IMR-90 (cell line): Measurements from ENCODE around the gene TAGLN. TPM values are rescaled to one million over a fixed set of nuclear protein-coding genes. Genes with fewer than 3 reads are reported as not detected.
A peak's percentile ranks its signal among the peaks of the same experiment; 100 is the strongest.

Experiments used
- ATAC-seq: fragments of 200-7000 bp; cut with Tn5 transposase; 2 replicates; pipeline ENCODE4 v1.9.1; 2020; ENCODE audit warnings: low read depth, mild to moderate bottlenecking, moderate library complexity
- BruUV-seq: library from RNA; stranded (reverse); fragments of 400-500 nt; replicated peaks from 2 replicates; lab custom pipeline; 2021; lab: Mats Ljungman, UMichigan
- CTCF ChIA-PET: fragments of 300-600 bp; formaldehyde crosslinking; extraction: SDS; loops from one replicate; lab custom pipeline; 2021; ENCODE audit warnings: antibody characterized with exemption; lab: Yijun Ruan, JAX
- POLR2A ChIA-PET: fragments of 300-600 bp; sonication (Branson Sonifier 250); formaldehyde crosslinking; loops from one replicate; lab custom pipeline; 2022; ENCODE audit warnings: antibody characterized with exemption; ENCODE audit not compliant: unreplicated experiment; lab: Charles Lee
- DNase-seq: peaks from one replicate; pipeline ENCODE4 v3.0.0; 2013
- H2AFZ ChIP-seq: replicated peaks from 2 replicates; pipeline ENCODE3; 2013; ENCODE audit warnings: low read length, mild to moderate bottlenecking; ENCODE audit not compliant: poor library complexity
- H2AK5ac ChIP-seq: 2 replicates; pipeline ENCODE4 v1.6.1; 2013; ENCODE audit warnings: low read depth, low read length, inconsistent platforms
- H2AK9ac ChIP-seq: replicated peaks from 2 replicates; pipeline ENCODE3; 2013; ENCODE audit warnings: mild to moderate bottlenecking, low read depth, low read length, moderate library complexity; ENCODE audit not compliant: poor library complexity
- H2BK120ac ChIP-seq: 2 replicates; pipeline ENCODE4 v1.6.1; 2013; ENCODE audit warnings: low read depth, low read length, inconsistent platforms
- H2BK15ac ChIP-seq: 3 replicates; pipeline ENCODE4 v1.6.1; 2013; ENCODE audit warnings: low read depth, low read length, inconsistent platforms
- H2BK20ac ChIP-seq: 2 replicates; pipeline ENCODE4 v1.6.1; 2013; ENCODE audit warnings: low read depth, mild to moderate bottlenecking, inconsistent platforms, low read length, moderate library complexity
- H2BK5ac ChIP-seq: 2 replicates; pipeline ENCODE4 v1.6.1; 2013; ENCODE audit warnings: mild to moderate bottlenecking, low read depth, low read length, inconsistent platforms; ENCODE audit not compliant: poor library complexity, severe bottlenecking
- H3K14ac ChIP-seq: replicated peaks from 2 replicates; pipeline ENCODE4 v1.6.1; 2013; ENCODE audit warnings: low read depth, low read length, inconsistent platforms
- H3K18ac ChIP-seq: 2 replicates; pipeline ENCODE4 v1.6.1; 2013; ENCODE audit warnings: low read depth, low read length, control low read depth
- H3K23ac ChIP-seq: 2 replicates; pipeline ENCODE4 v1.6.1; 2013; ENCODE audit warnings: low read depth, low read length, inconsistent platforms
- H3K27ac ChIP-seq: 2 replicates; pipeline ENCODE4 v1.5.1; 2013; ENCODE audit warnings: mild to moderate bottlenecking, control low read depth, low read length; ENCODE audit not compliant: insufficient read depth
- H3K27me3 ChIP-seq: 2 replicates; pipeline ENCODE4 v1.6.1; 2013; ENCODE audit warnings: low read length; ENCODE audit not compliant: control insufficient read depth, insufficient read depth
- H3K36me3 ChIP-seq: 2 replicates; pipeline ENCODE4 v1.6.1; 2013; ENCODE audit warnings: low read length, mixed read lengths; ENCODE audit not compliant: control insufficient read depth, insufficient read depth
- H3K4ac ChIP-seq: 2 replicates; pipeline ENCODE4 v1.6.1; 2013; ENCODE audit warnings: low read depth, low read length, inconsistent platforms
- H3K4me1 ChIP-seq: 2 replicates; pipeline ENCODE4 v1.6.1; 2013; ENCODE audit warnings: low read length, mixed read lengths; ENCODE audit not compliant: control insufficient read depth, insufficient read depth
- H3K4me2 ChIP-seq: 2 replicates; pipeline ENCODE4 v1.6.1; 2013; ENCODE audit warnings: low read depth, mild to moderate bottlenecking, control low read depth, low read length, moderate library complexity
- H3K4me3 ChIP-seq: 2 replicates; pipeline ENCODE4 v1.5.1; 2013; ENCODE audit warnings: low read depth, mild to moderate bottlenecking, control low read depth, low read length, moderate library complexity; ENCODE audit not compliant: insufficient read depth
- H3K56ac ChIP-seq: 2 replicates; pipeline ENCODE4 v1.6.1; 2013; ENCODE audit warnings: low read length, inconsistent platforms; ENCODE audit not compliant: insufficient read depth; ENCODE audit errors: extremely low read depth
- H3K79me1 ChIP-seq, 2 experiments: 2 replicates each; pipeline ENCODE4 v1.6.1; 2013; ENCODE audit warnings: low read length in 2 of 2, inconsistent platforms in 1 of 2, low read depth in 1 of 2
- H3K9ac ChIP-seq: 2 replicates; pipeline ENCODE4 v1.6.1; 2013; ENCODE audit warnings: low read depth, low read length, control low read depth
- H3K9me1 ChIP-seq: 2 replicates; pipeline ENCODE4 v1.6.1; 2013; ENCODE audit warnings: low read length, inconsistent platforms; ENCODE audit not compliant: insufficient read depth
- H3K9me3 ChIP-seq: 2 replicates; pipeline ENCODE4 v1.6.1; 2013; ENCODE audit warnings: low read length; ENCODE audit not compliant: control insufficient read depth, insufficient read depth
- H4K20me1 ChIP-seq: 2 replicates; pipeline ENCODE4 v1.6.1; 2013; ENCODE audit warnings: low read length, inconsistent platforms; ENCODE audit not compliant: insufficient read depth
- H4K5ac ChIP-seq: 2 replicates; pipeline ENCODE4 v1.6.1; 2013; ENCODE audit warnings: mild to moderate bottlenecking, low read depth, low read length, control low read depth
- H4K8ac ChIP-seq, 2 experiments: 2 replicates each; pipeline ENCODE4 v1.6.1; 2013; ENCODE audit warnings: low read depth in 2 of 2, low read length in 2 of 2, control low read depth in 1 of 2, inconsistent platforms in 1 of 2
- H4K91ac ChIP-seq: 2 replicates; pipeline ENCODE4 v1.6.1; 2013; ENCODE audit warnings: low read depth, low read length, inconsistent platforms; ENCODE audit not compliant: insufficient read depth
- CHD1 ChIP-seq: IDR thresholded peaks from 2 replicates; pipeline ENCODE4 v1.6.1; 2012; ENCODE audit warnings: low read depth, low read length, improper control_type of control experiment
- CTCF ChIP-seq: conservative IDR thresholded peaks from 2 replicates; pipeline ENCODE4 v1.5.1; 2012; ENCODE audit warnings: mild to moderate bottlenecking, low read depth, low read length, improper control_type of control experiment
- ELK1 ChIP-seq: fragments of 150-350 bp; IDR thresholded peaks from 2 replicates; pipeline ENCODE4 v1.6.1; 2016; ENCODE audit warnings: low read depth, mild to moderate bottlenecking, low read length, moderate library complexity, borderline replicate concordance
- FOS ChIP-seq: fragments of 150-350 bp; IDR thresholded peaks from 2 replicates; pipeline ENCODE4 v1.6.1; 2016; ENCODE audit warnings: low read depth, low read length
- MAFK ChIP-seq: IDR thresholded peaks from 2 replicates; pipeline ENCODE4 v1.6.1; 2012; ENCODE audit warnings: low read depth, low read length, improper control_type of control experiment
- MAZ ChIP-seq: IDR thresholded peaks from 2 replicates; pipeline ENCODE4 v1.6.1; 2012; ENCODE audit warnings: low read depth, mild to moderate bottlenecking, low read length, improper control_type of control experiment, moderate library complexity, borderline replicate concordance
- MXI1 ChIP-seq: IDR thresholded peaks from 2 replicates; pipeline ENCODE4 v1.6.1; 2012; ENCODE audit warnings: low read depth, mild to moderate bottlenecking, low read length, moderate library complexity, borderline replicate concordance
- NFE2L2 ChIP-seq: fragments of 150-350 bp; IDR thresholded peaks from 2 replicates; pipeline ENCODE4 v1.6.1; 2016; ENCODE audit warnings: low read depth, mild to moderate bottlenecking, low read length
- POLR2A ChIP-seq: IDR thresholded peaks from 2 replicates; pipeline ENCODE4 v1.6.1; 2012; ENCODE audit warnings: mild to moderate bottlenecking, low read depth, low read length
- RAD21 ChIP-seq: IDR thresholded peaks from 2 replicates; pipeline ENCODE4 v1.6.1; 2012; ENCODE audit warnings: low read length, improper control_type of control experiment
- RCOR1 ChIP-seq: IDR thresholded peaks from 2 replicates; pipeline ENCODE4 v1.6.1; 2012; ENCODE audit warnings: mild to moderate bottlenecking, low read length, improper control_type of control experiment; ENCODE audit not compliant: insufficient replicate concordance
- RFX5 ChIP-seq: IDR thresholded peaks from 2 replicates; pipeline ENCODE4 v1.8.0; 2012; ENCODE audit warnings: low read depth, mild to moderate bottlenecking, low read length, moderate library complexity
- SMC3 ChIP-seq: fragments of 150-350 bp; IDR thresholded peaks from 2 replicates; pipeline ENCODE4 v1.6.1; 2016; ENCODE audit warnings: low read depth, mild to moderate bottlenecking, antibody characterized with exemption, low read length, moderate library complexity
- USF2 ChIP-seq: fragments of 150-350 bp; IDR thresholded peaks from 2 replicates; pipeline ENCODE4 v1.6.1; 2017; ENCODE audit warnings: mild to moderate bottlenecking, antibody characterized with exemption, low read length, low read depth
- WGBS, 2 experiments: methylation state at CpG; one replicate each; pipeline versions ENCODE4 v1.1.5 to v1.1.7; 2013; ENCODE audit warnings: missing lambda C conversion rate in 2 of 2; ENCODE audit not compliant: insufficient read length in 1 of 2; ENCODE audit errors: extremely low coverage in 2 of 2; 5-methylcytosine and 5-hydroxymethylcytosine counted together
- dilution Hi-C: fragments of 300-500 bp; cut with HindIII; formaldehyde crosslinking; loops from one replicate; pipeline ENCODE4 v1.14.3; 2018; ENCODE audit warnings: low sequenced_read_pairs; ENCODE audit not compliant: unreplicated experiment
- in situ Hi-C: fragments of 300-500 bp; cut with MboI; formaldehyde crosslinking; loops from 3 replicates; pipeline ENCODE4 v1.14.3; 2019; ENCODE audit warnings: low sequenced_read_pairs, inconsistent platforms, mixed read lengths
- intact Hi-C: fragments of 100-400 bp; cut with micrococcal nuclease; formaldehyde crosslinking; loops from 2 replicates; pipeline ENCODE4 v1.10.0; 2022
- polyA plus RNA-seq, 3 experiments: library from polyadenylated mRNA; depleted of rRNA; stranded (reverse); fragments of >200 nt; gene quantifications; 2 replicates each; pipeline ENCODE4 v1.2.3, GENCODE V29; 2012; ENCODE audit warnings: low replicate concordance in 1 of 3
- total RNA-seq: library from RNA; depleted of rRNA; stranded (reverse); fragments of >200 nt; gene quantifications from 2 replicates; pipeline ENCODE4 v1.2.3, GENCODE V29; 2012

The TAGLN gene
- total and polyA plus RNA-seq, 2 of the 4 experiments (the other 2 are of a cell fraction), result 2,558 to 3,760 TPM

DNA sequence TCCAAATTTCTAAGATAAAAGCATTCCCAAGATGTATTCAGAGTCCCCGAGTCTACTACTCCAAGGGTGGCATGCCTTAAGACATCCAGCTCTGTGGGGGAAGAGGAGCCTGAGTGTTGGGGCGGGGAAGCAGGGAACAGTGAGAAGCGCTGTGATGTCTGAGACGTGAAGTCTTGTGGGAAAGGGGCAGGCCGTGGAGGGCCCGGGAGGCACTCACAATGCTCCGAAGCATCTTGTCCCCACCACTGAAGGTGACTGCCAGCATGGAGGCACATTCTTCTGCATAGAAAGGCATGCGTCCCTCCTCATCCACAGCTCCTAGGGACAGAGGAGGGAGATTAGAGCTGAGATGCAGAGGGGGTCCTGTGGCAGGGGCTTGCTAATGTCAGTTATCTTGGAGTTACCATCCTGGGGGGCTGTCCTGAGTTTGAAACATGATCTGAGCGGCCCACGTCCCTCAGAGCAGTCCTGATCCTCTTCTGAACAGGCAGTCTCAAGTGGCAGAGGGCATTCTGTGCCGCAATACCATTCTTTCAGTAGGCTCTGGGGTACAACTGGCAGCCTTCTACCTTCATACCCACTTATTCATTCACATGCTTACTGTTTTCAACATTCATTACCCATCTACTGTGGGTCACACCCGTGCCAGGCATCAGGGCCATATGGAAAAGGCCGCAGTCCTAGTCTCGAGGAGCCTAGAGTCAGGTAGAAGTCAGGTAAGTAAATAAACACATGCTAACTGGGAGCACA is 24.0 kb downstream of the TAGLN start:
- in situ Hi-C loops, result loop anchor here (10.0 kb wide), 1 partner anchor 348 kb away; no protein-coding TSS in a partner anchor
- intact Hi-C loops, result loop anchor here (10.0 kb wide), 1 partner anchor 368 kb away; no protein-coding TSS in a partner anchor
- TF ChIP-seq RAD21, result no peak
- TF ChIP-seq CTCF, result no peak
- no peak for TF ChIP-seq POLR2A
- no peak for TF ChIP-seq FOS
- no peak for TF ChIP-seq MXI1
- no peak for TF ChIP-seq RFX5
- TF ChIP-seq SMC3, result no peak
- no peak for TF ChIP-seq USF2
- TF ChIP-seq RCOR1, result no peak
- no peak for TF ChIP-seq CHD1
- TF ChIP-seq NFE2L2, result no peak
- TF ChIP-seq MAFK, result no peak
- no peak for TF ChIP-seq ELK1
- no peak for TF ChIP-seq MAZ

More for the DNA sequence above, 24.0 kb downstream of the TAGLN start:
- no peak overlapping the region for H4K91ac ChIP-seq
- ChIA-PET CTCF (no interaction called here), POLR2A (interaction anchor here (1.6 kb wide), 1 partner anchor 20 kb away, joined by 6 read pairs; no protein-coding TSS in a partner anchor)
- H3K23ac ChIP-seq, result no peak overlapping the region
- no peak overlapping the region for H3K18ac ChIP-seq
- no peaks in the 10 kb centered on the region for H3K9me3 ChIP-seq
- ATAC-seq (no peak), DNase-seq (no peak)
- H2BK120ac ChIP-seq, result no peak overlapping the region
- no peak overlapping the region for H2BK15ac ChIP-seq
- no peak overlapping the region for H2BK20ac ChIP-seq
- H4K20me1 ChIP-seq, result no peaks in the 10 kb centered on the region
- 96% methylated on average over 7 of the region's 14 CpGs; no CpG with 5 or more reads in 1 of the 2 experiments for WGBS, 2 experiments
- no peak overlapping the region for H3K9ac ChIP-seq
- no peak overlapping the region for H3K14ac ChIP-seq
- no peak overlapping the region for H3K56ac ChIP-seq
- peaks cover 54% of the 10 kb centered on the region for H3K36me3 ChIP-seq
- no peak overlapping the region for H4K5ac ChIP-seq
- BruUV-seq, result no TSS peak
- no peak overlapping the region for H2AK9ac ChIP-seq
- H3K4me3 ChIP-seq, result no peak overlapping the region
- peaks cover 21% of the 10 kb centered on the region for H3K9me1 ChIP-seq
- H3K27ac ChIP-seq, result peak overlapping the region; percentile 13; the same call in 1 of the 2 replicates
- H2BK5ac ChIP-seq, result peak overlapping the region; percentile 22
- no peaks in the 10 kb centered on the region for H3K27me3 ChIP-seq
- H3K4me2 ChIP-seq, result no peak overlapping the region
- no peak overlapping the region for H3K4ac ChIP-seq
- H3K79me1 ChIP-seq, result peaks cover 13 to 50% of the 10 kb centered on the region in 2 experiments; a peak in 3 of 4 replicates
- dilution Hi-C loops, result no loop called here
- no peak overlapping the region for H2AFZ ChIP-seq
- H2AK5ac ChIP-seq, result peak overlapping the region; percentile 80; the same call in 1 of the 2 replicates
- H4K8ac ChIP-seq, result peak overlapping the region in 1 of 2 experiments; percentile 14; a peak in 1 of 4 replicates
- peaks cover 26% of the 10 kb centered on the region for H3K4me1 ChIP-seq
